ENCODE measurements around the gene OLFML2A. TPM values are rescaled to one million over a fixed set of nuclear protein-coding genes. Genes with fewer than 3 reads are reported as not detected.

OLFML2A gene
- total RNA-seq, 1 experiment from 2014 or later, result 5.8 TPM

DNA sequence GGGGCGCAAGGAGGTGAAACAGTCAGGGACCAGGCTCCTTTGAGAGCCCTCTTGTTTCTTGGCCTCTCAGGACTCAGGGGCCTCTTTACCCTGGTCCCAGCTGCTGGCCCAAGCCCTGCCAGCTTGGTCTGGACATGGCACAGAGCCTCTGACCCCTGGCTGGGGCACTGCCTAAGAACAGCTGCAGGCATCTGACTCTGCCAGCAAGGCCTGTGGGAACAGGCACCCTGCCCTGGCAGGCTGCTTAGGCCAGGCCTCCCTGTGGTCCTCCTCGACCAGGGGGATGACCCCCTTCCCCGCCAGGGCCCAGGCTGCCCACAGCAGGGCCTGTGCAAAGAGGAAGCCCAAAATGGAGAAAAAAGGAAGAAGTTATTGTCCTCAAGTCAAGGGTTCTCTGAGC is 25.5 kb downstream of the OLFML2A start:
- Histone ChIP-seq H3K9me3 (ENCODE audit: control insufficient read depth, low read depth, low read length) (no peaks in the 10 kb centered on the region), H2BK15ac (ENCODE audit: low read depth, low read length) (no peak overlapping the region), H2AFZ (ENCODE audit: low read length) (no peak overlapping the region), H3K23me2 (ENCODE audit: insufficient read length, low read depth, low read length, poor library complexity, severe bottlenecking) (no peaks in the 10 kb centered on the region), H3K27me3 (ENCODE audit: insufficient read depth, low read length) (no peaks in the 10 kb centered on the region), H3K56ac (ENCODE audit: insufficient read length, low read depth, low read length) (no peak overlapping the region), H3K4me2 (ENCODE audit: insufficient read depth, insufficient read length, low read length) (no peak overlapping the region), H2BK20ac (ENCODE audit: low read depth, low read length, poor library complexity, severe bottlenecking) (no peak overlapping the region), H2BK120ac (ENCODE audit: low read depth, low read length, poor library complexity, severe bottlenecking) (no peak overlapping the region), H3K79me2 (ENCODE audit: insufficient read depth, low read length) (no peaks in the 10 kb centered on the region), H3K79me1 (ENCODE audit: insufficient read depth, low read depth, low read length, poor library complexity, severe bottlenecking) (no peaks in the 10 kb centered on the region), H3K4ac (ENCODE audit: low read depth, low read length) (no peak overlapping the region), H3K18ac (ENCODE audit: insufficient read length, low read depth, low read length) (no peak overlapping the region), H3K9ac (ENCODE audit: extremely low read depth, insufficient read length, low read length) (no peak overlapping the region), H4K8ac (replicated peaks; ENCODE audit: insufficient read length, low read depth, low read length) (no peak overlapping the region), H2BK5ac (ENCODE audit: insufficient read length, low read length) (no peak overlapping the region), H3K27ac (ENCODE audit: insufficient read length, low read depth, low read length) (no peak overlapping the region), H3K14ac (ENCODE audit: insufficient read depth, low read length) (no peak overlapping the region), H2AK5ac (ENCODE audit: insufficient read length, low read length) (no peak overlapping the region), H2BK12ac (ENCODE audit: insufficient read length, low read depth, low read length) (no peak overlapping the region), H3T11ph (ENCODE audit: low read length) (no peak overlapping the region), H3K4me1 (ENCODE audit: insufficient read depth, low read length) (no peaks in the 10 kb centered on the region), H3K23ac (ENCODE audit: insufficient read length, low read depth, low read length) (no peak overlapping the region), H4K5ac (ENCODE audit: insufficient read length, low read depth, low read length) (no peak overlapping the region), H4K91ac (ENCODE audit: insufficient read length, low read depth, low read length) (no peak overlapping the region), H4K20me1 (ENCODE audit: control insufficient read depth, insufficient read depth, insufficient read length) (no peaks in the 10 kb centered on the region)
- no CpG with 5 or more reads among the region's 3 CpGs for WGBS (ENCODE audit: extremely low coverage, insufficient read length, low lambda C conversion rate)
- Mint-ChIP-seq H3K27me3 (ENCODE audit: low read depth) (no peaks in the 10 kb centered on the region; the same call in 1 of the 2 replicates), H3K9me3 (no peaks in the 10 kb centered on the region), H3K27ac (peak overlapping the region in 2 of 3 experiments; percentile 66 to 85; a peak in 2 of 7 replicates), H3K4me1 (peaks cover 3 to 4% of the 10 kb centered on the region in 2 experiments; a peak in 3 of 4 replicates), H3K36me3 (ENCODE audit: insufficient read depth in 1 of 3, low read depth in 3 of 3) (no peaks in the 10 kb centered on the region), H3K4me3 (no peak overlapping the region)
- DNase-seq, result no peak
- TF ChIP-seq, protein P1, sequence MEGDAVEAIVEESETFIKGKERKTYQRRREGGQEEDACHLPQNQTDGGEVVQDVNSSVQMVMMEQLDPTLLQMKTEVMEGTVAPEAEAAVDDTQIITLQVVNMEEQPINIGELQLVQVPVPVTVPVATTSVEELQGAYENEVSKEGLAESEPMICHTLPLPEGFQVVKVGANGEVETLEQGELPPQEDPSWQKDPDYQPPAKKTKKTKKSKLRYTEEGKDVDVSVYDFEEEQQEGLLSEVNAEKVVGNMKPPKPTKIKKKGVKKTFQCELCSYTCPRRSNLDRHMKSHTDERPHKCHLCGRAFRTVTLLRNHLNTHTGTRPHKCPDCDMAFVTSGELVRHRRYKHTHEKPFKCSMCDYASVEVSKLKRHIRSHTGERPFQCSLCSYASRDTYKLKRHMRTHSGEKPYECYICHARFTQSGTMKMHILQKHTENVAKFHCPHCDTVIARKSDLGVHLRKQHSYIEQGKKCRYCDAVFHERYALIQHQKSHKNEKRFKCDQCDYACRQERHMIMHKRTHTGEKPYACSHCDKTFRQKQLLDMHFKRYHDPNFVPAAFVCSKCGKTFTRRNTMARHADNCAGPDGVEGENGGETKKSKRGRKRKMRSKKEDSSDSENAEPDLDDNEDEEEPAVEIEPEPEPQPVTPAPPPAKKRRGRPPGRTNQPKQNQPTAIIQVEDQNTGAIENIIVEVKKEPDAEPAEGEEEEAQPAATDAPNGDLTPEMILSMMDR (conservative IDR thresholded peaks at IDR 0.05), result no peak
